ENCODE data around the gene PHF13.
A peak's percentile ranks its signal among the peaks of the same experiment; 100 is the strongest.

DNA sequence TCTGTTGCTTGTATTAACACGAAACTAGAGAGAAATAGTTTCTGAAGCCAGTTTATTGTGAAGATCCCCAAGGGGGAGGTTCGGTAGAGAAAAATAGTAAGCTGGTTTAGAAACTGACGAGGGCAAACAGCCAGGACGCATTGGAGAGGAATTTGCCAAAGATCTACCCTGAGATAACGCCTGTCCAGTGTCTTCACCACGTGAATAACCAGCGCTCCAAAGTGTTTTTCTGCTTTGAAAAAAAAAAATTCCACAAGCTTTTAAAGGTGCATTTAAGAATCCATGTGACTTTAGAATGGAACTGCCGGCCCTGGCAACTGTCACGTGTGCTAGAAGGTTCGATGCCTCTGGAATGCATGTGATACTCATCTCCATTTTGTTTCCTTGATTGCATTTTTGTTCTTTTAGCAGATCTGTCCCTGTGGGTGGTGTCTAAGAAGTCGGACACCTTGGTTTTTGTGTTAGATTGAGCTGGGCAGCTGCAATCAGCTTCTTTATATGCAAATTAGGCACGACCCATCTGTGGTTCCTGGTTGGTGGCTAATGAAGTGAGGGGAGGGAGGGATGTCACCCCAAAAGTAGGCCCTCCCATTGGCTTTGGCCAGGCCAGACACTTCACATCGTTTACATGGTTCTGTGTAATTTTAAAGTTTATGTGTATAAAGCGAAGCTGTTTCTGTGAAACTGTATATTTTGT, 9.9 kb downstream of the PHF13 start:
- peak; percentile 52 for TF ChIP-seq GATA2 (IDR thresholded peaks at IDR 0.05; ENCODE audit: low read depth, low read length)
- no peak for TF ChIP-seq GATA3 (IDR thresholded peaks at IDR 0.05; ENCODE audit: low read depth, low read length)
